ENCODE results near the gene ARL3.

Gene ARL3

GRCh38 chr10:102631525-102632393 is 82.4 kb downstream of the ARL3 start:
- H3K4me3 ChIP-seq = no peak overlapping the region
- no peaks in the 10 kb centered on the region for H3K9me3 ChIP-seq
- DNase-seq (ENCODE audit: low spot score in 2 of 2) = no peak
- no peaks in the 10 kb centered on the region for H3K27me3 ChIP-seq (ENCODE audit: low read depth)
- H3K4me1 ChIP-seq = peaks cover 19% of the 10 kb centered on the region
- no peaks in the 10 kb centered on the region; the same call in none of the 2 replicates for H3K36me3 ChIP-seq (replicated peaks)
- in situ Hi-C loops (cut with MboI; ENCODE audit: low sequenced_read_pairs) = no loop called here

DNA sequence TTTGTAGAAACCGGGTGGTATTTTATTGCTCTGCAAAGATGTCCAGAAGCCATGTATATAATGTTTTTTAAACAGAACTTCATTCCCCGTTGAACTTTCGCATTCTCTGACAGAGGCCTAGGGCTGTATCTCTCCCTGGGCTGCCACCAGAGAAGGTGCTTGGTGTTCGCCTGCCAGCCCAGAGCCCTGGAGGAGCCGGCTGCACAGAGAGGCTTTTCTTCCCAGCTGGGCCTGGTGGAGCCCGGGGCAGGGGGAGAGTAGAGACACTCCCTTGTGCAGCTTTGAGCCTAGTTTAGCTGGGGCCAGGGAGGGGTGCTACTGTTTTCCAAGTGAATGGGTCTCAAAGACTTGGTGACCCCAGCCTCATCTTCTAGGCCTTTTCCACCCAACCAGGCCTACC is 83.5 kb downstream of the ARL3 start:
- in situ Hi-C loops (cut with MboI; ENCODE audit: low sequenced_read_pairs) = no loop called here
- Histone ChIP-seq H3K9me3 (no peaks in the 10 kb centered on the region), H3K4me3 (no peak overlapping the region), H3K27me3 (ENCODE audit: low read depth) (no peaks in the 10 kb centered on the region), H3K4me1 (peaks cover 19% of the 10 kb centered on the region), H3K36me3 (replicated peaks) (no peaks in the 10 kb centered on the region; the same call in none of the 2 replicates)
- DNase-seq (ENCODE audit: low spot score in 2 of 2) = no peak

DNA sequence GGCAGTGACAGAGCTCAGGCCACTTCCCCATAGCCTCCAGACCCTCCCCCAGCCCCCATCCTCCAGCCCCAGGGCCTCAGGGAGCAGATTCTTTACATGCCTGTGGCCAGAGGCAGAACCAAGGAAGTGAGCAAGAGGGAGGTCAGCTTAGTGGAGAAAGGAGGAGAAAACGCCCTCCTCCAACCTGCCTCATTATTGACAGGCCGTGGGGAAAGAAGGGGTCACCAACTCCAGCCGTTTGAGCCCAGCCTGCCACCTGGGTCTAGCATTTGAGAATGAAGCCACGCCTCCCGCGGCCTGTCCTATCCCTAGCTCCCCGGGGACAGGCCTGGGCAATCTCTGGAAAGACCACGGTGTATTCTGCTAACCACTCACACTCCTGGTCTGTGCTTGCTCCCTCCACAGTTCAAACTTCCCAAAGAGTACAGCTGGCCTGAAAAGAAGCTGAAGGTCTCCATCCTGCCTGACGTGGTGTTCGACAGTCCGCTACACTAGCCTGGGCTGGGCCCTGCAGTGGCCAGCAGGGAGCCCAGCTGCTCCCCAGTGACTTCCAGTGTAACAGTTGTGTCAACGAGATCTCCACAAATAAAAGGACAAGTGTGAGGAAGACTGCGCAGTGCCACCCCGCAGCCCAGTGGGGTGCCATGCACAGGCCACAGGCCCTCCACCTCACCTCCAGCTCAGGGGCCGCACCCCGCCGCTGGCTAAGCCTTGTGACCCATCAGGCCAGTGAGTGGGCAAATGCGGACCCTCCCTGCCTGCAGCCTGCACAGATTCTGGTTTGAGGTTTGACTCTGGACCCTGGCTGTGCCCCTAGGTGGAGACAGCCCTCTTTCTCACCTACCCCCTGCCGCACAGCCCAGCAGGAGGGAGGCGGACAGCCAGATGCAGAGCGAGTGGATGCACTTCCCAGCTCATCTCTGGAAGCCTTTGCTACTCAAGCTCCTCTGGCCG is 84.3 kb downstream of the ARL3 start:
- DNase-seq (ENCODE audit: low spot score in 2 of 2) = peak in 1 of 2 experiments; percentile 61
- Histone ChIP-seq H3K4me1 (peaks cover 19% of the 10 kb centered on the region), H3K36me3 (replicated peaks) (no peaks in the 10 kb centered on the region; the same call in none of the 2 replicates), H3K9me3 (no peaks in the 10 kb centered on the region), H3K27me3 (ENCODE audit: low read depth) (no peaks in the 10 kb centered on the region), H3K4me3 (no peak overlapping the region)
- in situ Hi-C loops (cut with MboI; ENCODE audit: low sequenced_read_pairs) = no loop called here

- Histone ChIP-seq H3K4me1 (peaks cover 19% of the 10 kb centered on the region), H3K9me3 (no peaks in the 10 kb centered on the region), H3K27me3 (ENCODE audit: low read depth) (no peaks in the 10 kb centered on the region), H3K36me3 (replicated peaks) (no peaks in the 10 kb centered on the region; the same call in none of the 2 replicates), H3K4me3 (no peak overlapping the region)
- in situ Hi-C loops (cut with MboI; ENCODE audit: low sequenced_read_pairs) = no loop called here
- no peak for DNase-seq (ENCODE audit: low spot score in 2 of 2)
Observed at GRCh38 chr10:102628451-102628911, 85.7 kb downstream of the ARL3 start.

GRCh38 chr10:102627736-102628293 is 86.4 kb downstream of the ARL3 start:
- Histone ChIP-seq H3K27me3 (ENCODE audit: low read depth) (no peaks in the 10 kb centered on the region), H3K4me1 (peaks cover 19% of the 10 kb centered on the region), H3K4me3 (no peak overlapping the region), H3K36me3 (replicated peaks) (no peaks in the 10 kb centered on the region; the same call in none of the 2 replicates), H3K9me3 (no peaks in the 10 kb centered on the region)
- in situ Hi-C loops (cut with MboI; ENCODE audit: low sequenced_read_pairs) = no loop called here
- DNase-seq (ENCODE audit: low spot score in 2 of 2) = peak; percentile 30 to 75

GRCh38 chr10:102627291-102627735 is 86.9 kb downstream of the ARL3 start:
- Histone ChIP-seq H3K4me1 (peaks cover 19% of the 10 kb centered on the region), H3K27me3 (ENCODE audit: low read depth) (no peaks in the 10 kb centered on the region), H3K36me3 (replicated peaks) (no peaks in the 10 kb centered on the region; the same call in none of the 2 replicates), H3K4me3 (no peak overlapping the region), H3K9me3 (no peaks in the 10 kb centered on the region)
- in situ Hi-C loops (cut with MboI; ENCODE audit: low sequenced_read_pairs) = no loop called here
- DNase-seq (ENCODE audit: low spot score in 2 of 2) = no peak

DNA sequence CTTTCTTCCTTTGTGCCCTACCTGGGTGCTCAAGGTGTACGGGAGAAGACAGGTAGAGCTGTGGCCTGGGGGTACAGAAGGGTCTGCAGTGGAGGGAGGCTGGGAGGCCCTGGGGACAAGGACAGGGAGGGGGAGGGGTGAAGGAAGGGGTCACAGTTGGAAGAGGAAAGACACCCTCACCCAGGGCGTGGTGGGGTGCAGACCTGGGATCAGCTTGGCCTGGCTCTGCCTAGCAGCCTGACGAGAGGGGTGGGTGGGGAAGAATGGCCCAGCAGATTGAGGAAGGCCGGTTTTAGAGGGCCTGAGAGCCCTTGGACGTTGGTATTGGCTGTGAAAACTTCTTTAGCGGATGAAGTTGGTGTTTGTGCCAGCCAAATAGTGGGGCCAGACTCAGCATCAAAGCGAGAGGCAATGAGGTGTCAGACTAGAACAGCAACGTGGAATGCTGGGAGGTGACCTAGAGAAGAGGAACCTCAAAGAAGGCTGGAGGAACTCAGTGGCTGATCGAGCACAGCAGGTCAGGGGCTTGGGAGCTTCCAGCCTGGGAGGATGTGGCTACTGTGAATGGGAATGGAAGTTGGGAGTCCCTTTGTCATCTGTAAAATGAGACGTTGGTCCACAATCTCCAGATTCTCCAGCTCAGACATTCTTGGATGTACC is 88.0 kb downstream of the ARL3 start:
- Histone ChIP-seq H3K4me1 (peaks cover 19% of the 10 kb centered on the region), H3K27me3 (ENCODE audit: low read depth) (no peaks in the 10 kb centered on the region), H3K4me3 (no peak overlapping the region), H3K36me3 (replicated peaks) (no peaks in the 10 kb centered on the region; the same call in none of the 2 replicates), H3K9me3 (no peaks in the 10 kb centered on the region)
- in situ Hi-C loops (cut with MboI; ENCODE audit: low sequenced_read_pairs) = no loop called here
- DNase-seq (ENCODE audit: low spot score in 2 of 2) = no peak

GRCh38 chr10:102624751-102625645 is 89.2 kb downstream of the ARL3 start:
- Histone ChIP-seq H3K4me1 (peaks cover 19% of the 10 kb centered on the region), H3K27me3 (ENCODE audit: low read depth) (no peaks in the 10 kb centered on the region), H3K4me3 (no peak overlapping the region), H3K9me3 (no peaks in the 10 kb centered on the region), H3K36me3 (replicated peaks) (no peaks in the 10 kb centered on the region; the same call in 1 of the 2 replicates)
- no peak for DNase-seq (ENCODE audit: low spot score in 2 of 2)
- in situ Hi-C loops (cut with MboI; ENCODE audit: low sequenced_read_pairs) = no loop called here

DNA sequence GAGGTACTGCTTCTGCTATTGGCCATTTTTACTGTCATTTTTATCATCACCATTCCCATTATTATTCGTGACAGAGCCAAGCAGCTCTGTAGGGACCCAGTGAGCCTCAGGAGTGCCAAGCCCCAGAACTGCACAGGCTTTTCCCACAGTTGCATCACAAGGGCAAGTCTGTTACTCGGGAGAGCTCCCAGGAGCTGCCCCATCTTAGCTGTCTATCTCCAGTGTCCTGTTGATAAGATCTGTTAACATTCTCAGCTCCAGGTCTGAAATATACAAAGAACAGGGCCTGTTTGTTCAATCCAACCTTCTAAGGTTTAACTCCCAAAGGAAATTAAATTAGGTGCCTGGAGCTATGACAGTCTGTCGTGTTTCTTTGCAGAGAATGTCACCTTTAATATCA is 90.1 kb downstream of the ARL3 start:
- Histone ChIP-seq H3K27me3 (ENCODE audit: low read depth) (no peaks in the 10 kb centered on the region), H3K4me1 (peaks cover 15% of the 10 kb centered on the region), H3K4me3 (no peak overlapping the region), H3K36me3 (replicated peaks) (no peaks in the 10 kb centered on the region), H3K9me3 (no peaks in the 10 kb centered on the region)
- in situ Hi-C loops (cut with MboI; ENCODE audit: low sequenced_read_pairs) = no loop called here
- DNase-seq (ENCODE audit: low spot score in 2 of 2) = no peak
